Inflammatory macrophage (primary cell): Measurements from ENCODE around the gene CLASP2.

ENCODE experiments used
- DNase-seq, 2 donors: peaks; one replicate each; pipeline ENCODE4 v3.0.0-alpha.2; 2020 to 2022

CLASP2 gene

DNA sequence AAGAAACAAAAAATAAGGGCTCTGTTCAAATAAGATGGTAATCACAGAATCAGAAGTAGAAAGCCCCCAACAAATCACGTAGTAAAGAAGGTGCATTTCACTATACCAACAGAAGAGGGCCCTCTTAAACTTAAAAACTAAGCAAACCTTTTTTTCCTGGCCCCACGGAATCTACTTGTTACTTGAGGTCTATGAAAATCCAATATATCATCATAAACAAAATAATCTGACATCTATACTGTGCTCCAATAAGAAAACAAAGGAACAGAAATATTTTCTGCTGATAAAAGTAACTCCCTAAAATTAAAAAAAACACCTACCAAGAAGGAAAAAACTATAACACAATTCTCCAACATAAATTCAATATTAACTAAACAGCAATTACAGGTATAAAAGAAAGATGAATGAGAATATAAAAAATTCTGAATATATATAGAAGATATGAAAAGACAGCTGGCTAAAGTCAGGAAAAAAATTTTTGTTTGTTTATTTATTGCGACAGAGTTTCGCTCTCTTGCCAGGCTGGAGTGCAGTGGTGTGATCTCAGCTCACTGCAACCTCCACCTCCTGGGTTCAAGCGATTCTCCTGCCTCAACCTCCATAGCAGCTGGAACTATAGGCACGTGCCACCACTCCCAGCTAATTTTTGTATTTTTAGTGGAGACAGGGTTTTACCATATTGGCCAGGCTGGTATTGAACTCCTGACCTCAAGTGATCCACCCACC lies 81.8 kb downstream of the CLASP2 start:
- peak; percentile 32 to 58 for DNase-seq

DNA sequence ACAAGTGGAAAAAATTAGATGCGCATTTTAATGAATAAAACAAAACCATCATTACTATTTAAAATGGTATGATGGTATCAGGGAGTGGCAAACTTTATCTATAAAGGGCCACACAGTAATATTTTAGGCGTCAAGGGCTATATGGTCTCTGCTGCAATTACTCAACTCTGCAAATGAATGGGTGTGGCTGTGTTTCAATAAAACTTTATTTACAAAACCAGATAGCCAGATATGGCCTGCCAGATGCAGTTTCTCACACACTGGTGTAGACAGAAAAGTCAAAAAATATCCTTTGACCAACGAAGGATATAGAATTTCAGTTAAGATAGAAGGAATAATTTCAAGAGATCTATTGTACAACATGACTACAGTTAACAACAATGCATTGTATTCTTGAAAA lies 83.8 kb downstream of the CLASP2 start:
- DNase-seq = no peak

DNA sequence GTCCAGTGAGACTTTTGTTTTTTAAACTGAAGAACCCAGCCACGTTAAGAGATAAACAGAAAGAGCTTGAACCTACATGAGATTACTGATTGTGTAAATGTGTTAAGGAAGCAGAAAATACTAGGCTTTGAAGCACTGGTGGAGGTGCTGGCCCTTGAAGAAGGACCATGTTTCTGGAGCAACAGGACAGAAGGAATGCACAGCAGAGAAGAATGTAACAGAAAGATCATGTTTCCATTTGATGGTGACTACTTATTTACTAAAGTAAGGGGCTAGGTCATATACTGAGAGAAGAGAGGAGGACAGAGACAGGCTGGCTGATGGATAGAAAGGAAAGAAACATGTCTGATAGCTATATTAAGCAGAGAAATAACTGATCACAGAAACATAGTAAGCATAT lies 88.8 kb downstream of the CLASP2 start:
- no peak for DNase-seq

DNA sequence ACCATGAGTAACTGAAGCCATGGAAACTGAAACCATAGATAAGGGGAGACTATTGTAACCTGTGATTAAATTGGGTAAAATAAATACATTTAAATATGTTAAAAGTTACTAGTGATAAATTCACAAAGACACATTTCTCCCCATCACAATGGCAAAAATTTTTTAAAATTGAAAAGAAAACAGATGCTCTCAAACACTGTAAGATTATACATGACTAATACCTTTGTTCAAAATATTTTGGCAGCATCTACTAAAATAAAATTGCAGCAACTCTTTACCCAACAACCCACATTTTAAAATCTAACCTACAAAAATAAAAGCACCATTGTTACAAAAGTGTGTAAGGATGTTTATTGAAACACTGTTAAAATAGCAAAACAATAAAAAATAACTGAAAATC lies 93.3 kb downstream of the CLASP2 start:
- DNase-seq = no peak

- DNase-seq = no peak
Observed at GRCh38 chr3:33613041-33613440, 105.0 kb downstream of the CLASP2 start.

GRCh38 chr3:33612607-33613006 lies 105.4 kb downstream of the CLASP2 start:
- DNase-seq = no peak

GRCh38 chr3:33602829-33603228 lies 115.2 kb downstream of the CLASP2 start:
- no peak for DNase-seq

GRCh38 chr3:33597257-33597689 lies 120.8 kb downstream of the CLASP2 start:
- DNase-seq = no peak

DNA sequence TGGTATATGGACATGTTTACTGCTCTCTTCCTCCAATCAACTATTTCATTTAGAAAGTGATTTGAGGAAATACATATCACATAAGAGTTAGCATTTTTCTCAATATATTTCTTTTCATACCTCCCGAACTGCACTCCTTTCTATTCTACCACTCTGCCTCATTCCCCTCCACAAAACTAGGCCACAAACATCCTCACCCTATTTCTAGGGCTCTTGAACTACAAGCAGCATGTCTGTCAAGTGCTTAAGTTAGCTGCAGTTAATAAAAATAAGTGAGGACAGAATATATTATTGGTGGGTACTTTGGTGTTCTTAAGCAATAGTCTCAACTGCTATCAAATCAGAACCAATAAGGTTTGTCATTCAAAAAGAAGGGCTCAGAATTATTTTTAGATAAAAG lies 125.1 kb downstream of the CLASP2 start:
- no peak for DNase-seq

DNA sequence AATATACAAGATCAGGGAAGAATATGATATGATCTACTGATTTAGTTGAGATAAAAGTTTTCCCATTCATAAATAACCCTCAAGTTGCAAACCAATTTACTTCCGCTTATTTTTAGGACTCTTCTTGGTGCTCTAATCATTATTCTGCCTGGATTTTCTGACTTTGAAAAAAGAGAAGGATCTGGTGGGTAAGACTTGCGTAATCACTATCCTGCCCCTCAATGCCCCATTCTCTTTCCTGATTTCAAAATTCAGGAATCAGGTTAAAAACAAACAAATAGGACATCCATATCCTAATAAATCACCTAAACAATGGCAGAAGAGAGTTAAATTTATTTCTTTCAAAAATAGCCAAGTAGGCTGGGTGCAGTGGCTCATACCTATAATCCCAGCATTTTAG lies 127.5 kb downstream of the CLASP2 start:
- DNase-seq = no peak

DNA sequence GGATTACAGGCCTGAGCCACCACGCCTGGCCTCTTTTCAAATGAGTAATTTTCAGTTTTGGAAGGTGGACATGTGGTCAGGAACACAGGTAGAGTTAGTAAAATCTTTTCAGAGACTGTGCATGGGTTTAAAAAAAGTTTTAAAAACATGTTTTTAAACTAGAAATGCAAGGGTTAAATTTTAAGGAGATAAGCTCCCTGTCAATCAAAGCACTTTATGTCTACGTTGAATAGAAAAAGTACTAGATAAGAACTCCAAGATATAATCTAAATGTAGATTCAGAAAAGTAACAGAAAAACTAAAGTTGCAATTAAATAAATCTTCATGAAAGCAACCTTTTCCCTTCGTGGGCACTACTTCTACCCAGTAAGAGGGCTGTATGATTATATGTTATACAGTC lies 131.7 kb downstream of the CLASP2 start:
- no peak for DNase-seq

GRCh38 chr3:33582234-33582633 lies 135.8 kb downstream of the CLASP2 start:
- DNase-seq = no peak

DNA sequence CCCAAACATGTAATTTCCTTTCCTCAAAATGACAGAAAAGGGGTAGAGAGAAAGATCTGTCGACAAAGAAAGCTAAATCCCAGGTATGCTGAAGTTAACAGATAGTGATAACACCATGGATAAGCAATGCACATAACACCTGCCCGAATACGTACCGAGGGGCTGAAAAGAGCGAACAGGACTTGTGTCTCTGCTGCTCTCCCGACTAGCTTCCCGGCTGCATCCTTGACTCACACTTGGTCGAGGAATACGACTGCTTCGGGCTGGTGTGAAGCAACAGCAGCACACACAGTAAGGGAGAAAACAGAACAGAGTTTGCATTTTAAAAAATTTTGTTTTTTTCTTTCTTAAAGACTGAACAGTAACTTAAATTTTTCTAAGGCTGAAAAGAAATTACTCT lies 136.4 kb downstream of the CLASP2 start:
- DNase-seq = no peak

DNA sequence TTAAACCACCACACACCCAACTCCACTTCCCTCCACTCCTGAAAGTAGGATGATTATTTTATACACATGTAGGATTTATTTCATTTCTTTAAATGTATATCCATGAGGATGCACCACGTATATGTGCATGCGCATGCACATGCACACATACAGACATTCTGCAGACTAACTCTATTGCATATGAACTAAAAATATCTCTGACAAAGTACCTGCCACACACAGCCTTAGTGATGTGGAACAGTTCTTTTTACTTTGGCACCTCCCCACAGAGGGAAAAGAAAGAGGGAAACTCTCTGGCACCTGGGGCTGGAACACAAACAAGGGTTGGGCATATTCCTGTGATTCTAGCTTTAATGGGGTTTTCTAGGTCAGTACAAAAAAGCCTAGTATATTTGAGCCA lies 138.2 kb downstream of the CLASP2 start:
- no peak for DNase-seq

DNA sequence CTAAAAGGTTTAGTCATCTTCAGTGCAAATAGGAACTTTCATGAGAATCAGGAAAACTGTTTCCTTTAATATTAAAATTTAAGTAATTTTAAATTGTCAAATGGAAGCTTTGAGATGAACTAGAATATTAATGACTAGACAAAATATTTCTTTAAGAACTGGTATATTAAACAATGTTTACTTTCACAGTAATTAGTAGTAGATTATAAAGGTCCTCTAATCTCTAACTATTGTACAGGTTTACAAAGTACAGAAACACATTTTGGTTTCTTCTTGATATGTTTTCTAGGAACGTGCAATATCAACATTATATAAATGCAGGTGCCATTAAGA lies 138.9 kb downstream of the CLASP2 start:
- no peak for DNase-seq

DNA sequence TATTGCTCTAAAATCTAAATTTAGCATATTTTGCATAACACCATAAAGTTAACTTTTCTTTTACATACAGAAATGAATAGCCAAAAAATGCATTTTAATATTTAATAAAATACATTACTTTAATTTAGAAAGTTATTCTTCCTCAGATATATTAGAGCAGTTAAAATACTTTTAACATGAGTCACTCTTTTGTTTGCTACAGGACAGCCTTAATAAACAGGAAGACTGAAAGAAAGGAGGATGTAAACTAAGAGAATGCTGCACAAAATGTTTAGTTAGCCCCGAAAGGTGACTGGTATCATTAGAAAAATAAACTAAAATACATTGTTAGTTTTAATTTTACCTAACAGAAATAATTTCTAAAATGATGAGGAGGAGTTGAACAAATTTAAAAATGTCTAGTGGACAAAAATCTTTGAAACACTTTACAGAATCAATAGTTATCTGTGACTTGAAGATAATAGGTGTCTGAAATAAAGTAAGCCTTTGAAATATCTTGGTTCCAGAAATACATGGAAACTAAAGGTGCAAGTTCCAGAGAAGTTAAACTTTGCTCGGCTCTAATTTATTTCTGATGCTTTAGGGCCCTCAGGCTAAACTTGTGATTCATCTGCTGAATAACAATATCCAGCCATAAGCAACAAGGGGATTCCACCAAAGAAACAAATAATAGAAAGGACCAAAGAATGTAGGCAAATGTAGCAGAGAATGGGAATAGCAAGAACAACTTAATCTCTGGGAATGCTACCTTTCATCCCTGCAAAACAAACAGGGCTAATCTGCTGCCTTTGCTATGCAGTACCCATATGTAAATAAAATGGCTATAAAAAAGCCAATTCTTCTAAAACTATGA lies 139.5 kb downstream of the CLASP2 start:
- no peak for DNase-seq

- DNase-seq = no peak
Observed at GRCh38 chr3:33577588-33577987, 140.5 kb downstream of the CLASP2 start.

- DNase-seq = no peak
Observed at GRCh38 chr3:33577173-33577572, 140.9 kb downstream of the CLASP2 start.

GRCh38 chr3:33575311-33575710 lies 142.7 kb downstream of the CLASP2 start:
- DNase-seq = peak; percentile 35 to 95

DNA sequence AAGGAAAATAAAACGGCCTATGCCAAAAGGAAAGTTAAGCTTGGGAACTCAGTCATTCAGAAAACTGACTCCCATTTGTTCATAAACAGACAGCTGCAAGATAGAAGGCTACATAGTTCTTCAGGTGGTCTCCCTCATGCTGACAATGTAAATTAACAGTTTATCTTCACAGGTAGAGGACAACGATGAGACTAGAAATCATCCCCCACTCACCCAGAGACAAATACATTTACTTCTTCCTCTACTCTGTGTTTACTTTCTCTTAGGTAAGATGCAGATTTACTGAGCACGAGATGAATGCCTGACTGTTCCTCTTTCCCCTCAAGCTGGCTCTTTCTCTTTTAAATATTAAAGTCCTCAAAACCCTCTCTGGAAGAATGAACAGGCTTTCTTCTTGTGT lies 160.2 kb downstream of the CLASP2 start:
- no peak for DNase-seq

DNA sequence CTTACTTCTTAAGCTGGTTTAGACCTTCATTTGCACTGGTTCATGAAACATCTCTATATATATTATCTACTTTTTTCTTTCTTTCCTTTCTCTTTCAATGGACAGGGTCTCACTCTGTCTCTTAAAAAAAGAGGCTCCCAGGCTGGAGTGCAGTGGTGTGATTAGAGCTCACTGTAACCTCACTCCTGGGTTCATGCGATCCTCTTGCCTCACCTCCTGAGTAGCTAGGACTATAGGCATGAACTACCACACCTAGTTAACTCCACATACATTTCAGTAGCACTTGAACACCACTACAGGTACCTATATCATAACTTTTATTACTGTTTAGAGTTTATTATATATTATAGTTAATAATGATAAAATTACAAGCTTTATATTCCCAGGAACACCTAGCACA lies 160.8 kb downstream of the CLASP2 start:
- DNase-seq = no peak

GRCh38 chr3:33547101-33547500 lies 171.0 kb downstream of the CLASP2 start:
- no peak for DNase-seq

GRCh38 chr3:33544126-33544525 lies 173.9 kb downstream of the CLASP2 start:
- no peak for DNase-seq

GRCh38 chr3:33543601-33544000 lies 174.5 kb downstream of the CLASP2 start:
- no peak for DNase-seq
